HepG2 (cell line): ENCODE results near the gene TBC1D10B. TPM values are rescaled to one million over a fixed set of nuclear protein-coding genes. Genes with fewer than 3 reads are reported as not detected.
A peak's percentile ranks its signal among the peaks of the same experiment; 100 is the strongest.

Experiments used
- ATAC-seq: fragments of 200-7000 bp; cut with Tn5 transposase; 3 replicates; pipeline ENCODE4 v1.9.1; 2020; ENCODE audit warnings: mild to moderate bottlenecking, moderate library complexity
- BruUV-seq: library from RNA; stranded (reverse); fragments of 400-500 nt; replicated peaks from 2 replicates; lab custom pipeline; 2021; lab: Mats Ljungman, UMichigan
- CTCF ChIA-PET: fragments of 300-600 bp; formaldehyde crosslinking; extraction: SDS; loops from one replicate; lab custom pipeline; 2021; ENCODE audit warnings: low total read pairs, inconsistent platforms, low intra/inter-chr PET ratio; lab: Yijun Ruan, JAX
- POLR2A ChIA-PET: fragments of 350-600 bp; sonication (Branson Sonifier 250); formaldehyde crosslinking; loops from one replicate; lab custom pipeline; 2020; ENCODE audit warnings: antibody characterized with exemption, inconsistent platforms; lab: Yijun Ruan, JAX
- DNase-seq: peaks from one replicate; pipeline ENCODE4 v3.0.0-alpha.2; 2015; ENCODE audit warnings: low spot score
- FAIRE-seq: peaks from 3 replicates; lab custom pipeline; 2011; peaks lifted over from hg19 to GRCh38; lab: Jason Lieb, UNC
- H2AFZ ChIP-seq: one replicate; pipeline ENCODE4 v1.6.1; 2011; ENCODE audit warnings: low read length, inconsistent platforms
- H3K27ac ChIP-seq: fragments of 300-600 bp; 3 replicates; pipeline ENCODE4 v1.8.0; 2011; ENCODE audit warnings: mixed run types, mild to moderate bottlenecking, mixed read lengths, low read length, inconsistent platforms; ENCODE audit not compliant: insufficient read depth; ENCODE audit errors: extremely low read length
- H3K27me3 ChIP-seq, 2 experiments: fragments of 200-600 bp in 1 of 2; 2 replicates in 1 of 2; 3 replicates in 1 of 2; pipeline versions ENCODE4 v1.6.0 to v1.8.0; 2011; ENCODE audit warnings: low read length in 2 of 2, mild to moderate bottlenecking in 2 of 2, moderate library complexity in 2 of 2, inconsistent platforms in 1 of 2; ENCODE audit not compliant: insufficient read depth in 2 of 2, control insufficient read depth in 1 of 2
- H3K36me3 ChIP-seq, 2 experiments: fragments of 200-600 bp in 1 of 2; replicated peaks in 1 of 2; 2 replicates in 1 of 2; 3 replicates in 1 of 2; pipeline versions ENCODE4 v1.5.1 to v1.8.0; 2011; ENCODE audit warnings: low read length in 2 of 2, inconsistent platforms in 1 of 2; ENCODE audit not compliant: insufficient read depth in 2 of 2, control insufficient read depth in 1 of 2
- H3K4me1 ChIP-seq: 2 replicates; pipeline ENCODE4 v1.5.1; 2012; ENCODE audit warnings: low read length, inconsistent platforms; ENCODE audit not compliant: insufficient read depth
- H3K4me2 ChIP-seq: 2 replicates; pipeline ENCODE4 v1.6.0; 2011; ENCODE audit warnings: low read depth, low read length, inconsistent platforms
- H3K4me3 ChIP-seq, 3 experiments: fragments of 200-600 bp in 1 of 3; sonication (generic), shearing (Covaris generic) in 1 of 3; replicated peaks in 1 of 3; 2 replicates each; pipeline ENCODE4 v1.5.1; 2011 to 2016; ENCODE audit warnings: low read length in 3 of 3, inconsistent platforms in 2 of 3, low read depth in 2 of 3, mild to moderate bottlenecking in 2 of 3, control low read depth in 1 of 3, mixed read lengths in 1 of 3; ENCODE audit not compliant: insufficient read depth in 1 of 3
- H3K79me2 ChIP-seq: one replicate; pipeline ENCODE4 v1.6.1; 2011; ENCODE audit warnings: low read length, inconsistent platforms; ENCODE audit not compliant: insufficient read depth
- H3K9ac ChIP-seq: 2 replicates; pipeline ENCODE4 v1.6.0; 2011; ENCODE audit warnings: mild to moderate bottlenecking, low read depth, low read length, inconsistent platforms; ENCODE audit not compliant: insufficient read depth
- H3K9me3 ChIP-seq: 2 replicates; pipeline ENCODE4 v1.5.1; 2012; ENCODE audit warnings: mild to moderate bottlenecking, low read length
- H4K20me1 ChIP-seq: 2 replicates; pipeline ENCODE4 v1.6.0; 2011; ENCODE audit warnings: inconsistent platforms, mild to moderate bottlenecking, low read length, moderate library complexity; ENCODE audit not compliant: insufficient read depth
- ATF7-NPFF ChIP-seq: sonication (generic); formaldehyde crosslinking; IDR thresholded peaks from 2 replicates; pipeline ENCODE4 v1.8.1; 2023; ENCODE audit warnings: mild to moderate bottlenecking, low read depth, missing genetic modification reagents, moderate library complexity
- CCAR2 ChIP-seq: fragments of 200-400 bp; formaldehyde crosslinking; optimal IDR thresholded peaks from 2 replicates; pipeline ENCODE3; 2018; ENCODE audit warnings: low read depth, mild to moderate bottlenecking, low read length, moderate library complexity
- ELF4 ChIP-seq: sonication (generic); formaldehyde crosslinking; IDR thresholded peaks from 2 replicates; pipeline ENCODE4 v1.5.0; 2020; ENCODE audit warnings: missing genetic modification reagents, mild to moderate bottlenecking, moderate library complexity, borderline replicate concordance
- MYNN ChIP-seq: sonication (generic); formaldehyde crosslinking; IDR thresholded peaks from 2 replicates; pipeline ENCODE4 v1.4.0; 2020; ENCODE audit warnings: mild to moderate bottlenecking, low read depth, missing genetic modification reagents
- NR2F6 ChIP-seq, 2 experiments: IDR thresholded peaks; 2 replicates each; pipeline ENCODE4 v1.6.1; 2016; ENCODE audit warnings: antibody characterized with exemption in 1 of 2, mild to moderate bottlenecking in 1 of 2
- RBFOX2 ChIP-seq: fragments of 200-400 bp; formaldehyde crosslinking; IDR thresholded peaks from 2 replicates; pipeline ENCODE4 v1.6.1; 2017; ENCODE audit warnings: low read depth, mild to moderate bottlenecking, low read length
- ZNF354B ChIP-seq: sonication (generic); formaldehyde crosslinking; IDR thresholded peaks from 2 replicates; pipeline ENCODE4 v1.8.0; 2022; ENCODE audit warnings: mild to moderate bottlenecking, missing genetic modification reagents
- ZNF567 ChIP-seq: sonication (generic); formaldehyde crosslinking; IDR thresholded peaks from 2 replicates; pipeline ENCODE4 v1.8.1; 2023; ENCODE audit warnings: mild to moderate bottlenecking, missing genetic modification reagents, borderline replicate concordance
- ZNF841 ChIP-seq: sonication (generic); formaldehyde crosslinking; IDR thresholded peaks from 2 replicates; pipeline ENCODE4 v1.8.1; 2023; ENCODE audit warnings: missing genetic modification reagents, borderline replicate concordance
- whole genome bisulfite sequencing: methylation state at CpG from one replicate; pipeline ENCODE4 v1.1.6; 2017; ENCODE audit warnings: low lambda C conversion rate; 5-methylcytosine and 5-hydroxymethylcytosine counted together
- in situ Hi-C: cut with HindIII; loops from 2 replicates; pipeline ENCODE4 v1.10.0; 2017; ENCODE audit warnings: low pct_unique_long_range_greater_than_20kb; ENCODE audit not compliant: extremely low pct_ligation_motif_present
- intact Hi-C: fragments of 100-400 bp; cut with micrococcal nuclease; formaldehyde crosslinking; loops from one replicate; pipeline ENCODE4 v1.10.0; 2022; ENCODE audit not compliant: unreplicated experiment
- polyA plus RNA-seq, 8 experiments: library from polyadenylated mRNA; depleted of rRNA in 3 of 8; stranded (reverse) in 7 of 8; unstranded in 1 of 8; fragments of >200 nt; fragmentation: Illumina TruSeq in 4 of 8; extraction: Trizol in 4 of 8; gene quantifications; 2 replicates each; pipeline versions ENCODE4 v1.2.1 to v1.2.3, GENCODE V29; 2011 to 2016; ENCODE audit warnings: low read depth in 4 of 8, missing spikeins in 1 of 8, mixed read lengths in 1 of 8; ENCODE audit not compliant: insufficient read depth in 1 of 8
- total RNA-seq, 5 experiments: library from RNA; depleted of rRNA; stranded (reverse); fragments of >200 nt; fragmentation: Illumina TruSeq; extraction: Trizol; gene quantifications; 2 replicates each; pipeline ENCODE4 v1.2.3, GENCODE V29; 2016; ENCODE audit warnings: low read depth in 1 of 5

Gene TBC1D10B
- total and polyA plus RNA-seq, 2 of the 13 experiments (the other 11 are each of a cell fraction or from before 2014, with no cell fraction given) = 15.7 to 24.8 TPM

DNA sequence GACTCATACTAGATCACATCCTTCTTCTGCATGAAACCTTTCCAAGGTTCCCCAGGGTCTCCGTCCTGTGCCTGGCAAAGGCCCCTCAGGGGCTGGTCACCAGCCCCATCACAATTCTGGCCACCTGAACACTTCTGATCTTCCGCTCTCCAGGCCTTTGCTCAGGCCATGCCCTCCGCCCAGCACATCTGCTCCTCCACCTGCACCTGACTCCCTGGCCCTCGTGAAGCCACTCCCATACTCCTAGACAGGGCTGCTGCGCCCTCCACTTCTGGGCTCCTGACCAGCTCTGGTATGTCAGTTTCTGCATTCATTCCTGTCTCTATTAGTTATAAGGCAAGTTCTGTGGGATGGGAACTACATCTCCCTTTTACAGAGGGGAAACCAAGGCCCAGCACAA is 2.4 kb upstream of the TBC1D10B start:
- Histone ChIP-seq H2AFZ (no peak overlapping the region), H3K4me2 (peak overlapping the region; percentile 85), H3K4me3 (no peak overlapping the region), H3K9ac (no peak overlapping the region; the same call in 1 of the 2 replicates), H3K27ac (no peak overlapping the region), H4K20me1 (peaks cover 14% of the 10 kb centered on the region; the same call in 1 of the 2 replicates), H3K79me2 (peaks cover 20% of the 10 kb centered on the region), H3K9me3 (no peaks in the 10 kb centered on the region), H3K27me3 (no peaks in the 10 kb centered on the region; a peak in 1 of 5 replicates), H3K4me1 (peaks cover 46% of the 10 kb centered on the region), H3K36me3 (no peaks in the 10 kb centered on the region)
- BruUV-seq = no TSS peak
- ChIA-PET POLR2A (interaction anchor here (1.3 to 2.6 kb wide), 3 partner anchors 10 to 37 kb away, joined by 4 to 11 read pairs (median 6); partner anchors contain the start of genes SEPTIN1 and ZNF771), CTCF (no interaction called here)
- no peak for DNase-seq
- no peak for ATAC-seq
- in situ Hi-C loops = no loop called here
- FAIRE-seq = no peak
- no peak for TF ChIP-seq MYNN (CRISPR knock-in tag)
- intact Hi-C loops = no loop called here
- 46% methylated on average over 5 of the region's 5 CpGs for WGBS

- Histone ChIP-seq H2AFZ (peak overlapping the region; percentile 73), H3K27me3 (no peaks in the 10 kb centered on the region; a peak in 1 of 5 replicates), H3K4me3 (peak overlapping the region in 1 of 3 experiments; percentile 74; a peak in 1 of 6 replicates), H3K4me1 (peaks cover 46% of the 10 kb centered on the region), H3K79me2 (peaks cover 25% of the 10 kb centered on the region), H3K36me3 (no peaks in the 10 kb centered on the region), H3K9ac (peak overlapping the region; percentile 0; the same call in 1 of the 2 replicates), H3K27ac (no peak overlapping the region), H4K20me1 (peaks cover 20% of the 10 kb centered on the region; the same call in 1 of the 2 replicates), H3K4me2 (peak overlapping the region; percentile 85), H3K9me3 (no peaks in the 10 kb centered on the region)
- BruUV-seq = no TSS peak
- no peak for DNase-seq
- ChIA-PET POLR2A (interaction anchor here (1.3 to 4.7 kb wide), 6 partner anchors 10 to 37 kb away, joined by 4 to 94 read pairs (median 18); partner anchors contain the start of genes CD2BP2, SEPTIN1, ZNF48 and ZNF771), CTCF (no interaction called here)
- ATAC-seq = no peak
- no peak for TF ChIP-seq ELF4 (CRISPR knock-in tag)
- TF ChIP-seq NR2F6 (IDR thresholded peaks at IDR 0.05) = no peak
- TF ChIP-seq NR2F6 (CRISPR knock-in tag; IDR thresholded peaks at IDR 0.05) = no peak
- no peak for TF ChIP-seq RBFOX2
- no peak for TF ChIP-seq ZNF354B (CRISPR knock-in tag)
- TF ChIP-seq CCAR2 = no peak
- no peak for TF ChIP-seq ATF7-NPFF (CRISPR knock-in tag)
- no peak for TF ChIP-seq ZNF567 (CRISPR knock-in tag)
- no peak for TF ChIP-seq ZNF841 (CRISPR knock-in tag)
- FAIRE-seq = no peak
- 46% methylated on average over 6 of the region's 6 CpGs for WGBS
- intact Hi-C loops = no loop called here
- in situ Hi-C loops = no loop called here
Observed at GRCh38 chr16:30372038-30372712, 1.9 kb upstream of the TBC1D10B start.
